ENCODE results near the gene GALNT10.

GALNT10 gene

DNA sequence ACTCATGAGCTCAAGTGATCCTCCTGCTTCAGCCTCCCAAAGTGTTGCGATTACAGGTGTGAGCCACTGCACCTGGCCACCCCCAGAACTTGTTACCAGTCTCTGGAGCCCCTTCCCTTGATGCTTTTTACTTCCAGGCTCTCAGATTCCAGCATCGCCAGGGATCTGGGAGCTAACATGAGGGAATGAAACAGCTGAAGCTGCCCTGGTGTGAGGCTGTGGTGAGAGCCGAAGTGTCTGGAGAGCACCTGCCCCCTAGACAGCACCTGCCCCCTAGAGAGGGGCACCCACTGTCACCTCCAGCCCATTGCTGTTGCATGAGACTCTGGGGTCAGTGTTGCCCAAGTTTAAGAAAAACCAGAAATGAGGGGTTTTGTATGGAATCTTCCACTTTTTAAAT is 131.0 kb downstream of the GALNT10 start:
- Histone ChIP-seq H3K36me3 (ENCODE audit: control insufficient read depth, low read length) (no peaks in the 10 kb centered on the region), H3F3A (ENCODE audit: control insufficient read depth, insufficient read depth) (no peaks in the 10 kb centered on the region), H3K4me1 (ENCODE audit: control insufficient read depth, low read length) (no peaks in the 10 kb centered on the region), H3K4me2 (ENCODE audit: low read length) (no peak overlapping the region), H4K20me1 (ENCODE audit: control insufficient read depth, insufficient read depth, low read depth, low read length) (no peaks in the 10 kb centered on the region), H3K79me2 (ENCODE audit: control insufficient read depth, low read length) (no peaks in the 10 kb centered on the region), H3K27ac (ENCODE audit: low read depth, low read length) (no peak overlapping the region), H3K27me3 (ENCODE audit: control insufficient read depth, low read length) (peaks cover 6% of the 10 kb centered on the region; the same call in 1 of the 2 replicates), H3K4me3 (ENCODE audit: low read length) (no peak overlapping the region), H3K9me2 (replicated peaks; ENCODE audit: control insufficient read depth, low read length) (no peaks in the 10 kb centered on the region), H3K9me3 (ENCODE audit: control insufficient read depth, insufficient read depth, low read length) (no peaks in the 10 kb centered on the region)
- no peak for TF ChIP-seq EZH2phosphoT487 (IDR thresholded peaks at IDR 0.05; ENCODE audit: borderline replicate concordance, low read length)
- TF ChIP-seq, protein P1, sequence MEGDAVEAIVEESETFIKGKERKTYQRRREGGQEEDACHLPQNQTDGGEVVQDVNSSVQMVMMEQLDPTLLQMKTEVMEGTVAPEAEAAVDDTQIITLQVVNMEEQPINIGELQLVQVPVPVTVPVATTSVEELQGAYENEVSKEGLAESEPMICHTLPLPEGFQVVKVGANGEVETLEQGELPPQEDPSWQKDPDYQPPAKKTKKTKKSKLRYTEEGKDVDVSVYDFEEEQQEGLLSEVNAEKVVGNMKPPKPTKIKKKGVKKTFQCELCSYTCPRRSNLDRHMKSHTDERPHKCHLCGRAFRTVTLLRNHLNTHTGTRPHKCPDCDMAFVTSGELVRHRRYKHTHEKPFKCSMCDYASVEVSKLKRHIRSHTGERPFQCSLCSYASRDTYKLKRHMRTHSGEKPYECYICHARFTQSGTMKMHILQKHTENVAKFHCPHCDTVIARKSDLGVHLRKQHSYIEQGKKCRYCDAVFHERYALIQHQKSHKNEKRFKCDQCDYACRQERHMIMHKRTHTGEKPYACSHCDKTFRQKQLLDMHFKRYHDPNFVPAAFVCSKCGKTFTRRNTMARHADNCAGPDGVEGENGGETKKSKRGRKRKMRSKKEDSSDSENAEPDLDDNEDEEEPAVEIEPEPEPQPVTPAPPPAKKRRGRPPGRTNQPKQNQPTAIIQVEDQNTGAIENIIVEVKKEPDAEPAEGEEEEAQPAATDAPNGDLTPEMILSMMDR (IDR thresholded peaks at IDR 0.05; ENCODE audit: low read depth, low read length, poor library complexity, severe bottlenecking), result no peak

DNA sequence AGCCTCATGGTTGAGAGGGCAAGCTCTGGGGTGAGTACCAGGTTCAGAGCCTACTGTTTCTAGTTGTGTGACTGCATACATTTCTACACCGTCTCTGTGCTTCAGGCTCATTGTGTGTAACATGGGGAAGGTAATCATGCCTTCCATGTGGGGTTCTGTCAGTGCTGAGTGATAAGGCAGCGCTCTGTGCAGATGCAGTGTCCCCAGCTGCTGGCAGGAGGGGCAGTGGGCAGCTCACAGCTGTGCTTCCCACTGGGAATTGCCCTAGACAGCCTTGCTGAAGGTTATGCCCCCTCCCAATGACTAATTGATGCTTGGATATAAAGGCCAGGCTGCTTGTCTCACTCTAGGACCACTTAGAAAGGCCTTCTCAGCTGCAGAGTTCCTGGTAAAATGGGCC is 133.5 kb downstream of the GALNT10 start:
- Histone ChIP-seq H3K79me2 (ENCODE audit: control insufficient read depth, low read length) (no peaks in the 10 kb centered on the region), H3K27ac (ENCODE audit: low read depth, low read length) (no peak overlapping the region), H3K36me3 (ENCODE audit: control insufficient read depth, low read length) (no peaks in the 10 kb centered on the region), H4K20me1 (ENCODE audit: control insufficient read depth, insufficient read depth, low read depth, low read length) (no peaks in the 10 kb centered on the region), H3K9me2 (replicated peaks; ENCODE audit: control insufficient read depth, low read length) (no peaks in the 10 kb centered on the region), H3K4me2 (ENCODE audit: low read length) (no peak overlapping the region), H3K9me3 (ENCODE audit: control insufficient read depth, insufficient read depth, low read length) (no peaks in the 10 kb centered on the region), H3K4me1 (ENCODE audit: control insufficient read depth, low read length) (no peaks in the 10 kb centered on the region), H3K4me3 (ENCODE audit: low read length) (no peak overlapping the region), H3F3A (ENCODE audit: control insufficient read depth, insufficient read depth) (no peaks in the 10 kb centered on the region), H3K27me3 (ENCODE audit: control insufficient read depth, low read length) (peaks cover 6% of the 10 kb centered on the region; the same call in 1 of the 2 replicates)
- TF ChIP-seq EZH2phosphoT487 (IDR thresholded peaks at IDR 0.05; ENCODE audit: borderline replicate concordance, low read length), result no peak
- TF ChIP-seq, protein P1 (IDR thresholded peaks at IDR 0.05; ENCODE audit: low read depth, low read length, poor library complexity, severe bottlenecking), result no peak

DNA sequence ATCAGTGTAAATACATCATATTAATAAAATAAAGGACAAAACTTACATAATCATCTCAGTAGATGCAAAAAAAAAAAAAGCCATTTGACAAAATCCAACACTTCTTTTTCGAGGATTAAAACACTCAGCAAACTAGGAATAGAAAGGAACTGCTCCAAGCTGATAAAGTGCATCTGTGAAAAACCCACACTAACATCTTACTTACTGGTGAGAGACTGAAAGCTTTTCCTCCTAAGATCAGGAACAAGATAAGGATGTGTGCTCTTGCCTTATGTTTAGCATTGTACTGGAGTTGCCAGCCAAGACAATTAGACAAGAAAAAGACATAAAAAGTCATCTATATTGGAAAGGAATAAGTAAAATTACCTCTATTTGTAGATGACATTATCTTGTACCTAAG is 135.0 kb downstream of the GALNT10 start:
- no peak for TF ChIP-seq EZH2phosphoT487 (IDR thresholded peaks at IDR 0.05; ENCODE audit: borderline replicate concordance, low read length)
- TF ChIP-seq, protein P1 (IDR thresholded peaks at IDR 0.05; ENCODE audit: low read depth, low read length, poor library complexity, severe bottlenecking), result no peak
- H3K9me2 ChIP-seq (replicated peaks; ENCODE audit: control insufficient read depth, low read length), result no peaks in the 10 kb centered on the region
- H3K36me3 ChIP-seq (ENCODE audit: control insufficient read depth, low read length), result no peaks in the 10 kb centered on the region
- H3K9me3 ChIP-seq (ENCODE audit: control insufficient read depth, insufficient read depth, low read length), result no peaks in the 10 kb centered on the region
- H3K4me3 ChIP-seq (ENCODE audit: low read length), result no peak overlapping the region
- H3F3A ChIP-seq (ENCODE audit: control insufficient read depth, insufficient read depth), result no peaks in the 10 kb centered on the region
- H4K20me1 ChIP-seq (ENCODE audit: control insufficient read depth, insufficient read depth, low read depth, low read length), result no peaks in the 10 kb centered on the region
- no peak overlapping the region for H3K27ac ChIP-seq (ENCODE audit: low read depth, low read length)
- H3K4me1 ChIP-seq (ENCODE audit: control insufficient read depth, low read length), result no peaks in the 10 kb centered on the region
- H3K4me2 ChIP-seq (ENCODE audit: low read length), result no peak overlapping the region
- H3K79me2 ChIP-seq (ENCODE audit: control insufficient read depth, low read length), result no peaks in the 10 kb centered on the region
- H3K27me3 ChIP-seq (ENCODE audit: control insufficient read depth, low read length), result peaks cover 6% of the 10 kb centered on the region; the same call in 1 of the 2 replicates
